Measurements from ENCODE around the gene TPD52L2. TPM values are rescaled to one million over a fixed set of nuclear protein-coding genes. Genes with fewer than 3 reads are reported as not detected.
"Not testable (repeated sequence)": the region's sequence is repeated elsewhere in the genome, so short reads cannot be mapped to it uniquely, and the experiment has no call there.

The TPD52L2 gene
- total and polyA plus RNA-seq, 8 donors: 82.6 to 116 (median 87.0) TPM

- Histone ChIP-seq H3K36me3 (peaks cover 0 to 5% of the 10 kb centered on the region in 2 donors), H3K27ac (peak overlapping the region in 1 of 2 donors; percentile 59), H3K4me1 (peaks cover 2 to 97% of the 10 kb centered on the region in 2 donors), H3K27me3 (no peaks in the 10 kb centered on the region), H3K4me3 (no peak overlapping the region), H3K9me3 (no peaks in the 10 kb centered on the region)
- no peak for TF ChIP-seq CTCF (IDR thresholded peaks at IDR 0.05)
- ATAC-seq (no peak), DNase-seq (peak in 1 of 4 donors; percentile 21)
- intact Hi-C loops (cut with DNase I): no loop called here
Observed at GRCh38 chr20:63903796-63904561, 38.9 kb downstream of the TPD52L2 start.

GRCh38 chr20:63908008-63908682 lies 43.1 kb downstream of the TPD52L2 start:
- intact Hi-C loops (cut with DNase I): no loop called here
- TF ChIP-seq CTCF (IDR thresholded peaks at IDR 0.05): no peak
- Histone ChIP-seq H3K4me1 (peaks cover 0 to 96% of the 10 kb centered on the region in 2 donors), H3K27ac (no peak overlapping the region), H3K36me3 (peaks cover 0 to 8% of the 10 kb centered on the region in 2 donors), H3K4me3 (no peak overlapping the region), H3K27me3 (no peaks in the 10 kb centered on the region), H3K9me3 (no peaks in the 10 kb centered on the region)
- no peak for DNase-seq
- no peak for ATAC-seq

- DNase-seq: peak in 1 of 4 donors; percentile 87
- intact Hi-C loops (cut with DNase I): no loop called here
- Histone ChIP-seq H3K27me3 (no peaks in the 10 kb centered on the region), H3K36me3 (peaks cover 0 to 14% of the 10 kb centered on the region in 2 donors), H3K4me1 (peaks cover 0 to 73% of the 10 kb centered on the region in 2 donors), H3K27ac (peak overlapping the region in 1 of 2 donors; percentile 39), H3K9me3 (no peaks in the 10 kb centered on the region), H3K4me3 (no peak overlapping the region)
- TF ChIP-seq CTCF (IDR thresholded peaks at IDR 0.05): no peak
- peak; percentile 40 for ATAC-seq
Observed at GRCh38 chr20:63911176-63911575, 46.1 kb downstream of the TPD52L2 start.

- ATAC-seq (no peak), DNase-seq (peak in 1 of 4 donors; percentile 40)
- Histone ChIP-seq H3K27me3 (no peaks in the 10 kb centered on the region), H3K27ac (no peak overlapping the region), H3K4me3 (no peak overlapping the region), H3K9me3 (peaks cover 0 to 3% of the 10 kb centered on the region in 2 donors), H3K36me3 (peaks cover 0 to 30% of the 10 kb centered on the region in 2 donors), H3K4me1 (peaks cover 0 to 49% of the 10 kb centered on the region in 2 donors)
- intact Hi-C loops (cut with DNase I): no loop called here
- TF ChIP-seq CTCF (IDR thresholded peaks at IDR 0.05): no peak
Observed at GRCh38 chr20:63913768-63914167, 48.7 kb downstream of the TPD52L2 start.

- peak; percentile 64 for ATAC-seq
- Histone ChIP-seq H3K4me1 (peaks cover 0 to 32% of the 10 kb centered on the region in 2 donors), H3K9me3 (peaks cover 0 to 3% of the 10 kb centered on the region in 2 donors), H3K27ac (peak overlapping the region in 1 of 2 donors; percentile 50), H3K4me3 (no peak overlapping the region), H3K27me3 (no peaks in the 10 kb centered on the region), H3K36me3 (peaks cover 0 to 35% of the 10 kb centered on the region in 2 donors)
- TF ChIP-seq CTCF (IDR thresholded peaks at IDR 0.05): no peak
- DNase-seq: no peak
- intact Hi-C loops (cut with DNase I): no loop called here
Observed at GRCh38 chr20:63915471-63915870, 50.4 kb downstream of the TPD52L2 start.

- H3K4me3 ChIP-seq; DNase-seq; H3K9me3 ChIP-seq; intact Hi-C loops (cut with DNase I); ATAC-seq; H3K27me3 ChIP-seq: not testable (repeated sequence)
- peaks cover 0 to 44% of the 10 kb centered on the region in 2 donors for H3K36me3 ChIP-seq
- peaks cover 0 to 23% of the 10 kb centered on the region in 2 donors for H3K4me1 ChIP-seq
- peak overlapping the region in 1 of 2 donors; percentile 50 for H3K27ac ChIP-seq
Observed at GRCh38 chr20:63916371-63916939, 51.4 kb downstream of the TPD52L2 start.
